K562 (cell line): ENCODE data around the gene ATAD2B. TPM values are rescaled to one million over a fixed set of nuclear protein-coding genes. Genes with fewer than 3 reads are reported as not detected.
A peak's percentile ranks its signal among the peaks of the same experiment; 100 is the strongest.

Experiments used
- ATAC-seq: fragments of 200-7000 bp; cut with Tn5 transposase; 3 replicates; pipeline ENCODE4 v1.9.1; 2020; ENCODE audit warnings: moderate library complexity
- BruUV-seq: library from RNA; stranded (reverse); fragments of 400-500 nt; replicated peaks from 2 replicates; lab custom pipeline; 2021; lab: Mats Ljungman, UMichigan
- CTCF ChIA-PET: fragments of 300-600 bp; formaldehyde crosslinking; extraction: SDS; loops from one replicate; lab custom pipeline; 2021; ENCODE audit warnings: low intra/inter-chr PET ratio; lab: Yijun Ruan, JAX
- POLR2A ChIA-PET: fragments of 300-600, 350-650 bp; sonication (Branson Sonifier 250); formaldehyde crosslinking; extraction: SDS; loops from one replicate; lab custom pipeline; 2021; ENCODE audit warnings: antibody characterized with exemption, inconsistent platforms; lab: Yijun Ruan, JAX
- DNase-seq, 4 experiments: peaks; one replicate each; pipeline versions ENCODE4 v3.0.0 to v3.0.0-alpha.2; 2011 to 2018; ENCODE audit warnings: low spot score in 3 of 4, mixed read lengths in 3 of 4; ENCODE audit errors: extremely low read depth in 1 of 4
- FAIRE-seq: peaks from 2 replicates; lab custom pipeline; 2011; peaks lifted over from hg19 to GRCh38; lab: Jason Lieb, UNC
- H2AFZ ChIP-seq: 2 replicates; pipeline ENCODE4 v1.6.0; 2011; ENCODE audit warnings: low read depth, low read length, control low read depth, inconsistent platforms
- H3K27ac ChIP-seq: fragments of 200-600 bp; 3 replicates; pipeline ENCODE4 v1.8.0; 2011; ENCODE audit warnings: low read depth, mild to moderate bottlenecking, control low read depth, inconsistent platforms, low read length, moderate library complexity, mixed read lengths; ENCODE audit errors: extremely low read depth
- H3K27me3 ChIP-seq, 2 experiments: fragments of 300-600 bp in 1 of 2; 2 replicates in 1 of 2; 3 replicates in 1 of 2; pipeline versions ENCODE4 v1.6.0 to v1.8.0; 2011; ENCODE audit warnings: inconsistent platforms in 2 of 2, low read length in 2 of 2, mild to moderate bottlenecking in 1 of 2, mixed read lengths in 1 of 2, moderate library complexity in 1 of 2; ENCODE audit not compliant: control insufficient read depth in 2 of 2, insufficient read depth in 2 of 2
- H3K36me3 ChIP-seq: fragments of 300-600 bp; 3 replicates; pipeline ENCODE4 v1.8.0; 2011; ENCODE audit warnings: mild to moderate bottlenecking, low read length, inconsistent platforms; ENCODE audit not compliant: control insufficient read depth, insufficient read depth
- H3K4me1 ChIP-seq, 2 experiments: fragments of 200-600 bp in 1 of 2; replicated peaks in 1 of 2; 2 replicates in 1 of 2; 3 replicates in 1 of 2; pipeline versions ENCODE4 v1.5.1 to v1.8.0; 2011; ENCODE audit warnings: inconsistent platforms in 2 of 2, low read length in 2 of 2, mild to moderate bottlenecking in 1 of 2, mixed read lengths in 1 of 2, moderate library complexity in 1 of 2; ENCODE audit not compliant: control insufficient read depth in 2 of 2, insufficient read depth in 2 of 2
- H3K4me2 ChIP-seq: 2 replicates; pipeline ENCODE4 v1.6.1; 2011; ENCODE audit warnings: low read length, control low read depth, inconsistent platforms, mixed read lengths; ENCODE audit not compliant: insufficient read depth
- H3K4me3 ChIP-seq: fragments of 200-600 bp; sonication (generic), shearing (Covaris generic); 2 replicates; pipeline ENCODE4 v1.5.1; 2016; ENCODE audit warnings: control low read depth, inconsistent platforms
- H3K79me2 ChIP-seq: fragments of 200-600 bp; 3 replicates; pipeline ENCODE4 v1.8.0; 2011; ENCODE audit warnings: low read length, inconsistent platforms; ENCODE audit not compliant: control insufficient read depth, insufficient read depth
- H3K9ac ChIP-seq, 2 experiments: 2 replicates each; pipeline versions ENCODE4 v1.6.0 to v1.6.1; 2011; ENCODE audit warnings: low read depth in 2 of 2, low read length in 2 of 2, control low read depth in 1 of 2, inconsistent platforms in 1 of 2, mild to moderate bottlenecking in 1 of 2, mixed read lengths in 1 of 2; ENCODE audit not compliant: insufficient read depth in 1 of 2
- H3K9me1 ChIP-seq: one replicate; pipeline ENCODE4 v1.6.0; 2011; ENCODE audit warnings: inconsistent platforms, mild to moderate bottlenecking, low read length, moderate library complexity; ENCODE audit not compliant: control insufficient read depth, insufficient read depth
- H3K9me3 ChIP-seq: replicated peaks from 2 replicates; pipeline ENCODE4 v1.5.1; 2011; ENCODE audit warnings: low read depth, low read length, inconsistent platforms; ENCODE audit not compliant: control insufficient read depth, insufficient read depth
- H4K20me1 ChIP-seq: replicated peaks from 2 replicates; pipeline ENCODE4 v1.6.1; 2011; ENCODE audit warnings: low read length, inconsistent platforms, mixed read lengths; ENCODE audit not compliant: control insufficient read depth, insufficient read depth
- BACH1 ChIP-seq: fragments of 200-800 bp; sonication (Bioruptor generic); IDR thresholded peaks from 2 replicates; pipeline ENCODE4 v1.6.1; 2016; ENCODE audit warnings: missing genetic modification characterization, missing compliant biosample characterization
- COPS2 ChIP-seq: fragments of 450-650 bp; conservative IDR thresholded peaks from 2 replicates; pipeline ENCODE4 v1.6.1; 2016; ENCODE audit warnings: mild to moderate bottlenecking, moderate library complexity
- MTA1 ChIP-seq: fragments of 450-650 bp; IDR thresholded peaks from 2 replicates; pipeline ENCODE4 v1.6.1; 2017; ENCODE audit warnings: borderline replicate concordance
- NCOA1 ChIP-seq: fragments of 450-650 bp; IDR thresholded peaks from 2 replicates; pipeline ENCODE4 v1.6.1; 2016; ENCODE audit warnings: low read depth
- POU5F1 ChIP-seq: fragments of 150-350 bp; IDR thresholded peaks from 2 replicates; pipeline ENCODE4 v1.6.1; 2014; ENCODE audit warnings: borderline replicate concordance, low read length, low read depth, mild to moderate bottlenecking; ENCODE audit not compliant: partially characterized antibody
- PURB ChIP-seq: sonication (generic); formaldehyde crosslinking; IDR thresholded peaks from 2 replicates; pipeline ENCODE4 v1.9.0; 2021; ENCODE audit warnings: low read depth, mild to moderate bottlenecking, missing genetic modification reagents
- RBM22 ChIP-seq: fragments of 200-400 bp; formaldehyde crosslinking; IDR thresholded peaks from 2 replicates; pipeline ENCODE4 v1.6.1; 2018; ENCODE audit warnings: low read length, low read depth; ENCODE audit not compliant: poor library complexity, severe bottlenecking
- RCOR1 ChIP-seq, 2 experiments: IDR thresholded peaks; 2 replicates each; pipeline ENCODE4 v1.6.1; 2012; ENCODE audit warnings: low read depth in 2 of 2, low read length in 2 of 2, borderline replicate concordance in 1 of 2, improper control_type of control experiment in 1 of 2
- SETDB1 ChIP-seq: IDR thresholded peaks from one replicate; pipeline ENCODE4 v1.6.1; 2012; ENCODE audit warnings: low read length, control low read depth, inconsistent platforms
- ZNF217 ChIP-seq: sonication (generic); formaldehyde crosslinking; IDR thresholded peaks from 2 replicates; pipeline ENCODE4 v1.8.0; 2022; ENCODE audit warnings: mild to moderate bottlenecking, missing genetic modification reagents
- ZNF316 ChIP-seq: fragments of 450-650 bp; IDR thresholded peaks from 2 replicates; pipeline ENCODE4 v1.6.1; 2016
- ZNF583 ChIP-seq: fragments of 250-450 bp; sonication (Bioruptor Pico); IDR thresholded peaks from 2 replicates; pipeline ENCODE4 v1.4.0; 2020
- WGBS: fragments of 100-300 bp; shearing (Covaris generic); methylation state at CpG from one replicate; pipeline ENCODE4 v1.1.6; 2016; ENCODE audit warnings: low coverage, mixed read lengths; ENCODE audit not compliant: insufficient coverage; ENCODE audit errors: missing lambda C conversion rate; 5-methylcytosine and 5-hydroxymethylcytosine counted together
- in situ Hi-C: fragments of 300-500 bp; cut with MboI; formaldehyde crosslinking; loops from 4 replicates; pipeline ENCODE4 v1.15.0; 2018; ENCODE audit warnings: inconsistent platforms, mixed read lengths
- intact Hi-C: fragments of 100-400 bp; cut with micrococcal nuclease; formaldehyde crosslinking; loops from 2 replicates; pipeline ENCODE4 v1.14.2; 2022
- polyA plus RNA-seq, 8 experiments: library from polyadenylated mRNA; depleted of rRNA in 4 of 8; stranded (reverse) in 5 of 8; unstranded in 3 of 8; fragments of >200 nt; fragmentation: Nextera tagmentation in 2 of 8; fragmentation: Illumina TruSeq in 1 of 8; extraction: Ambion mirVana in 2 of 8; extraction: Trizol in 1 of 8; gene quantifications; 2 replicates each; pipeline versions ENCODE4 v1.2.1 to v1.2.3, GENCODE V29; 2011 to 2014; ENCODE audit warnings: inconsistent platforms in 1 of 8, missing spikeins in 1 of 8
- total RNA-seq, 7 experiments: library from RNA; depleted of rRNA in 6 of 7; stranded (reverse); fragments of >200 nt in 6 of 7; fragmentation: Illumina TruSeq in 2 of 7; extraction: Trizol in 2 of 7; gene quantifications; 2 replicates each; pipeline versions ENCODE4 v1.2.1 to v1.2.3, GENCODE V29; 2011 to 2021; ENCODE audit warnings: low replicate concordance in 1 of 7

Gene ATAD2B
- total and polyA plus RNA-seq, 9 of the 15 experiments (the other 6 are each of a cell fraction or from before 2014, with no cell fraction given): 3.2 to 21.6 (median 11.4) TPM

DNA sequence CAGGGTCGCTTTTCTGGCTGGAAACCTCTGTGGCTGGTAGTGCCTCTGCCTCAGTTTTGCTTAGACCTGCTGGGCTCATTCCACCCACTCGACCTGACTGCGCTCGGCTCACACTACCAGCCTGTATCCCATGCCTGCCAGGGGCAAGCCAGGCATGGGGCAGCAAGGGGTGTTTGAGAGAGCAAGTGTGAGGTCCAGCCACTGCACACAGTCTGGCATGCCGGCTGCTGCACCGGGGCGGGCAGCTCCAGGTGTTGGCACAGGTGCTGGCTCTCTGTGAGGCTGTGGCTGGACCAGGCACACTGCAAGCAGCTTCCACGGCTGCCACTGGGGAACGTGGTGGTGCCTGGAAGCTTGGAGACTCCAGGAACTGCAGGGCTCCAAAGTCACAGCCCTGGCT, 90.9 kb downstream of the ATAD2B start:
- no peaks in the 10 kb centered on the region for H3K79me2 ChIP-seq
- DNase-seq: no peak
- H3K27ac ChIP-seq: no peak overlapping the region
- peak; percentile 71 for TF ChIP-seq RBM22
- no peak for TF ChIP-seq PURB (CRISPR knock-in tag)
- no peaks in the 10 kb centered on the region for H3K9me1 ChIP-seq
- H2AFZ ChIP-seq: no peak overlapping the region
- no peaks in the 10 kb centered on the region for H3K4me1 ChIP-seq
- H4K20me1 ChIP-seq: no peaks in the 10 kb centered on the region
- no peak for ATAC-seq
- no peak overlapping the region for H3K4me3 ChIP-seq
- in situ Hi-C loops: no loop called here
- ChIA-PET POLR2A (interaction anchor here (0.5 to 1.6 kb wide), 5 partner anchors 9 to 528 kb away, joined by 3 to 4 read pairs (median 3); no protein-coding TSS in a partner anchor), CTCF (no interaction called here)
- H3K36me3 ChIP-seq: peaks cover 7% of the 10 kb centered on the region; the same call in 1 of the 3 replicates
- FAIRE-seq: no peak
- intact Hi-C loops: no loop called here
- no peaks in the 10 kb centered on the region for H3K9me3 ChIP-seq
- H3K9ac ChIP-seq: no peak overlapping the region
- H3K27me3 ChIP-seq: no peaks in the 10 kb centered on the region
- no TSS peak for BruUV-seq
- H3K4me2 ChIP-seq: no peak overlapping the region
- 98% methylated on average over 8 of the region's 9 CpGs for WGBS

DNA sequence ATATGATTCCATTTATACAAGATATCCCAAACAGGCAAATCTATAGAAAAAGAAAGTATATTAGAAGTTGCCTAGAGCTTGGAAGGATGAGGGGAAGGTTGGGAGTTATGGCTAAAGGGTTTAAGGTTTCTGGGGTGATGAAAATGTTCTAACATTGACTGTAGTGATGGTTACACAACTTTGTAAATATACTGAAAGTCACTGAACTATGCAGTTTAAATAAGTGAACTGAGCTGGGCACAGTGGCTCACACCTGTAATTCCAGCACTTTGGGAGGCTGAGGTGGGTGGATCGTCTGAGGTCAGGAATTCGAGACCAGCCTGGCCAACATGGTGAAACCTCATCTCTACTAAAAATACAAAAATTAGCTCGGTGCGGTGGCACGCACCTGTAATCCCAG, 91.5 kb downstream of the ATAD2B start:
- H3K9ac ChIP-seq: no peak overlapping the region
- no peak overlapping the region for H3K4me2 ChIP-seq
- no peaks in the 10 kb centered on the region for H4K20me1 ChIP-seq
- TF ChIP-seq POU5F1: no peak
- TF ChIP-seq RCOR1 (IDR thresholded peaks at IDR 0.05; ENCODE audit: borderline replicate concordance in 1 of 2, low read depth in 2 of 2, low read length in 2 of 2): no peak
- no peak for TF ChIP-seq MTA1
- no peak for TF ChIP-seq SETDB1
- no peak for TF ChIP-seq ZNF217 (CRISPR knock-in tag)
- no peak for TF ChIP-seq ZNF316
- TF ChIP-seq NCOA1: no peak
- TF ChIP-seq BACH1 (tag): no peak
- no peak for TF ChIP-seq COPS2
- TF ChIP-seq ZNF583 (CRISPR knock-in tag): no peak
- H3K27me3 ChIP-seq: no peaks in the 10 kb centered on the region
- ChIA-PET POLR2A (no interaction called here), CTCF (no interaction called here)
- intact Hi-C loops (no loop called here), in situ Hi-C loops (no loop called here)
- ATAC-seq: no peak
- H3K9me1 ChIP-seq: no peaks in the 10 kb centered on the region
- H3K4me3 ChIP-seq: no peak overlapping the region
- no peak overlapping the region for H2AFZ ChIP-seq
- no TSS peak for BruUV-seq
- no peaks in the 10 kb centered on the region for H3K4me1 ChIP-seq
- 98% methylated on average over 5 of the region's 5 CpGs for WGBS
- H3K27ac ChIP-seq: no peak overlapping the region
- DNase-seq: no peak
- no peaks in the 10 kb centered on the region for H3K9me3 ChIP-seq
- FAIRE-seq: no peak
- peaks cover 4% of the 10 kb centered on the region; the same call in 1 of the 3 replicates for H3K36me3 ChIP-seq
- no peaks in the 10 kb centered on the region for H3K79me2 ChIP-seq
